ENCODE data around the gene SLC36A1. TPM values are rescaled to one million over a fixed set of nuclear protein-coding genes. Genes with fewer than 3 reads are reported as not detected.
"Not testable (repeated sequence)": the region's sequence is repeated elsewhere in the genome, so short reads cannot be mapped to it uniquely, and the experiment has no call there.

The SLC36A1 gene
- total and polyA plus RNA-seq, 2 experiments from 2014 or later, result 10.9 to 19.5 TPM

DNA sequence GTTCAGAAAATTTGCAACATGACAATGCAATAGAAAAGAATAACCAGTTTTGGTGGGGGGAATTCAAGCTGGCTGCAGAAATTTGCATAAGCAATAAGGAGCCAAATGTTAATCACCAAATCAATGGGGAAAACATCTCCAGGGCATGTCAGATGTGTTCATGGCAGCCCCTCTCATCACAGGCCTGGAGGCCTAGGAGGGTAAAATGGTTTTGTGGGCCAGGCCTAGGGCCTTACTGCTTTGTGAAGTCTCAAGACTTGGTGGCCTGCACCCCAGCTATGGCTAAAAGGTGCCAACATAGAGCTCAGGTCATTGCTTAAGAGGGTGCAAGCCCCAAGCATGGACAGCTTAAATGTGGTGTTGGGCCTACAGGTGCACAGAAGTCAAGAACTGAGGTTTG is 29.7 kb upstream of the SLC36A1 start:
- Histone ChIP-seq H3K36me3 (replicated peaks; ENCODE audit: insufficient read depth, low read depth) (no peaks in the 10 kb centered on the region), H3K4me3 (no peak overlapping the region), H2AFZ (no peak overlapping the region), H3K9me2 (replicated peaks; ENCODE audit: insufficient read depth) (no peaks in the 10 kb centered on the region), H3K4me1 (ENCODE audit: insufficient read depth) (no peaks in the 10 kb centered on the region), H4K20me1 (ENCODE audit: insufficient read depth, poor library complexity, severe bottlenecking) (no peaks in the 10 kb centered on the region), H3K27me3 (no peaks in the 10 kb centered on the region), H3K79me2 (no peaks in the 10 kb centered on the region), H3K4me2 (no peak overlapping the region), H3K27ac (no peak overlapping the region), H3K9me3 (ENCODE audit: low read depth) (no peaks in the 10 kb centered on the region)
- no peak for DNase-seq (ENCODE audit: low spot score)
- TF ChIP-seq CTCF (IDR thresholded peaks at IDR 0.05; ENCODE audit: poor library complexity) (no peak), EZH2 (IDR thresholded peaks at IDR 0.05; ENCODE audit: borderline replicate concordance) (no peak), EZH2phosphoT487 (IDR thresholded peaks at IDR 0.05; ENCODE audit: low read depth, severe bottlenecking, unreplicated experiment) (no peak)

- Histone ChIP-seq H3K79me2 (no peaks in the 10 kb centered on the region), H3K36me3 (replicated peaks; ENCODE audit: insufficient read depth, low read depth) (no peaks in the 10 kb centered on the region), H3K4me2 (no peak overlapping the region), H3K27me3 (no peaks in the 10 kb centered on the region), H2AFZ (no peak overlapping the region), H3K4me1 (ENCODE audit: insufficient read depth) (no peaks in the 10 kb centered on the region), H3K9me2 (replicated peaks; ENCODE audit: insufficient read depth) (no peaks in the 10 kb centered on the region), H4K20me1 (ENCODE audit: insufficient read depth, poor library complexity, severe bottlenecking) (no peaks in the 10 kb centered on the region), H3K9me3 (ENCODE audit: low read depth) (no peaks in the 10 kb centered on the region), H3K27ac (no peak overlapping the region), H3K4me3 (no peak overlapping the region)
- no peak for TF ChIP-seq CTCF (IDR thresholded peaks at IDR 0.05; ENCODE audit: poor library complexity)
- TF ChIP-seq EZH2phosphoT487 (IDR thresholded peaks at IDR 0.05; ENCODE audit: low read depth, severe bottlenecking, unreplicated experiment), result no peak
- TF ChIP-seq EZH2 (IDR thresholded peaks at IDR 0.05; ENCODE audit: borderline replicate concordance), result no peak
- DNase-seq (ENCODE audit: low spot score), result no peak
- WGBS (ENCODE audit: low lambda C conversion rate, missing lambda C conversion rate), result 91% methylated on average over 6 of the region's 6 CpGs
These were observed 27.3 kb upstream of the SLC36A1 start for GRCh38 chr5:151420127-151420526.

DNA sequence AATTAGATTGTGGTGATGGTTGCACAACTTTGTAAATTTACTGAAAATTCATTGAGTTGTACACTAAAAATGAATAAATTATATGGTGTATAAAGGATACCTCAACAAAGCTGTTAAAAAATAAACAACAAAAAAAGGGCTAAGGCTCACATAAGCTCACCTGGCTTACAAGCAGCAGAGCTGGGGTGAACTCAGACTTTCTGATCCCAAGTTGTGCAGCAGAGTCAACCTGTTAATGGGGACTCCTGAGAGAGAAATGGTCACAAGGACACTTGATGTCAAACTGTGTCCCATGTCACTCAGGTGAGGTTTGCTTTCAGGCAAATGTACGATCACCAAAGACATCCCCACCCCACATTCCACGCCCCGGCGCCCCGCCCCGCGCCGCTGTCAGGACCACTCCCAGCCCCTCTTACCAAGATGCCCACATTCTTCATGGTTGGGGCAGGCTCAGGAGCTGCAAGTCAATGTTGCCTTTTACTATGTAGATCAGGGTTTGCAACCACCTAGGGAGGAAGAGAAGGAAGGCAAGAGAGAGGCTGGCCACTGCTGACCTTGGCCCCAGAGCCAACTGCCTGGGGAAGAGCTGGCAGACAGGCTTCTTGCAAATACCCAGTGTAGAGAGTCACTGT is 22.4 kb upstream of the SLC36A1 start:
- Histone ChIP-seq H3K9me3 (ENCODE audit: low read depth) (no peaks in the 10 kb centered on the region), H3K79me2 (no peaks in the 10 kb centered on the region), H3K27ac (no peak overlapping the region), H2AFZ (no peak overlapping the region), H3K4me3 (no peak overlapping the region), H4K20me1 (ENCODE audit: insufficient read depth, poor library complexity, severe bottlenecking) (no peaks in the 10 kb centered on the region), H3K9me2 (replicated peaks; ENCODE audit: insufficient read depth) (no peaks in the 10 kb centered on the region), H3K4me1 (ENCODE audit: insufficient read depth) (peaks cover 6% of the 10 kb centered on the region), H3K36me3 (replicated peaks; ENCODE audit: insufficient read depth, low read depth) (no peaks in the 10 kb centered on the region), H3K27me3 (no peaks in the 10 kb centered on the region), H3K4me2 (no peak overlapping the region)
- no peak for DNase-seq (ENCODE audit: low spot score)
- 50% methylated on average over 8 of the region's 8 CpGs for WGBS (ENCODE audit: low lambda C conversion rate, missing lambda C conversion rate)
- TF ChIP-seq EZH2phosphoT487 (IDR thresholded peaks at IDR 0.05; ENCODE audit: low read depth, severe bottlenecking, unreplicated experiment), result no peak
- no peak for TF ChIP-seq EZH2 (IDR thresholded peaks at IDR 0.05; ENCODE audit: borderline replicate concordance)
- TF ChIP-seq CTCF (IDR thresholded peaks at IDR 0.05; ENCODE audit: poor library complexity), result no peak

- H3K79me2 ChIP-seq; H3K4me2 ChIP-seq; H4K20me1 ChIP-seq (ENCODE audit: insufficient read depth, poor library complexity, severe bottlenecking); H3K4me1 ChIP-seq (ENCODE audit: insufficient read depth); H3K36me3 ChIP-seq (replicated peaks; ENCODE audit: insufficient read depth, low read depth); H3K4me3 ChIP-seq; H3K27me3 ChIP-seq; H3K9me2 ChIP-seq (replicated peaks; ENCODE audit: insufficient read depth); H3K9me3 ChIP-seq (ENCODE audit: low read depth); DNase-seq (ENCODE audit: low spot score); H2AFZ ChIP-seq; H3K27ac ChIP-seq: not testable (repeated sequence)
- WGBS (ENCODE audit: low lambda C conversion rate, missing lambda C conversion rate), result 29% methylated on average over 6 of the region's 6 CpGs
These were observed 21.1 kb upstream of the SLC36A1 start for GRCh38 chr5:151426347-151426746.
